ENCODE measurements around the gene SMIM1.

Gene SMIM1

GRCh38 chr1:3817821-3818597 lies 45.5 kb downstream of the SMIM1 start:
- in situ Hi-C loops (cut with MboI; ENCODE audit: low sequenced_read_pairs): no loop called here

- in situ Hi-C loops (cut with MboI; ENCODE audit: low sequenced_read_pairs): no loop called here
Measured at GRCh38 chr1:3819771-3820200, 47.2 kb downstream of the SMIM1 start.

- in situ Hi-C loops (cut with MboI; ENCODE audit: low sequenced_read_pairs): no loop called here
Measured at GRCh38 chr1:3820316-3820715, 47.8 kb downstream of the SMIM1 start.

GRCh38 chr1:3821004-3821403 lies 48.5 kb downstream of the SMIM1 start:
- in situ Hi-C loops (cut with MboI; ENCODE audit: low sequenced_read_pairs): no loop called here

- in situ Hi-C loops (cut with MboI; ENCODE audit: low sequenced_read_pairs): no loop called here
Measured at GRCh38 chr1:3821447-3821846, 48.9 kb downstream of the SMIM1 start.

- in situ Hi-C loops (cut with MboI; ENCODE audit: low sequenced_read_pairs): no loop called here
Measured at GRCh38 chr1:3821908-3822307, 49.4 kb downstream of the SMIM1 start.

- in situ Hi-C loops (cut with MboI; ENCODE audit: low sequenced_read_pairs): no loop called here
Measured at GRCh38 chr1:3822421-3822820, 49.9 kb downstream of the SMIM1 start.

GRCh38 chr1:3824650-3825049 lies 52.1 kb downstream of the SMIM1 start:
- in situ Hi-C loops (cut with MboI; ENCODE audit: low sequenced_read_pairs): no loop called here

GRCh38 chr1:3825356-3825755 lies 52.8 kb downstream of the SMIM1 start:
- in situ Hi-C loops (cut with MboI; ENCODE audit: low sequenced_read_pairs): no loop called here
